ENCODE measurements around the gene PRSS8.
"Not testable (repeated sequence)": the region's sequence is repeated elsewhere in the genome, so short reads cannot be mapped to it uniquely, and the experiment has no call there.

Gene PRSS8

DNA sequence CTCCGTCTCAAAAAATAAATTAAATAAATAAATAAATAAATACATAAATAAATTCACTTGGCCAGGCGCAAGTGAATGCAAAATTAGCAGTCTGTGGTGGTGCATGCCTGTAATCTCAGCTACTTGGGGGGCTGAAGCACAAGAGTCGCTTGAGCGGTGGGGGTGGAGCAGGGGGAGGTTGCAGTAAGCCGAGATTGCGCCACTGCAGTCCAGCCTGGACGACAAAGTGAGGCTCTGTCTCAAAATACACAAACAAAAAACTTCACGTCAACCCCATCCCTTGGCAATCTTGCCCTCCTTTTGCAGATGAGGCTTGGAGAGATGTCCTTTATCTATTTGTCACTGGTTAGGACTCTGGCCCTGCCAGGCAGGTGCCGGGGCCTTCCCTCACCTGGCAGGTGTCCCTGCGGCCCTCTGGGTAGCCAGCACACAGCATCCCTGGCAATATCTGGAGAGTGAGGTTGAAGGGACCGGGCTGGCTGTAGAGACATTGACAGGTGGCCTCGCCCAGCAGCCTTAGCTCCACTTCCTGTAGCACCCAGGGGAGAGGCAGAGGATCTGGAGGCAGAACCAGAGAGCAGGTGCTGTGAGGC, 10.0 kb upstream of the PRSS8 start:
- no peak overlapping the region for H3K4me3 ChIP-seq (ENCODE audit: low read depth, low read length)

DNA sequence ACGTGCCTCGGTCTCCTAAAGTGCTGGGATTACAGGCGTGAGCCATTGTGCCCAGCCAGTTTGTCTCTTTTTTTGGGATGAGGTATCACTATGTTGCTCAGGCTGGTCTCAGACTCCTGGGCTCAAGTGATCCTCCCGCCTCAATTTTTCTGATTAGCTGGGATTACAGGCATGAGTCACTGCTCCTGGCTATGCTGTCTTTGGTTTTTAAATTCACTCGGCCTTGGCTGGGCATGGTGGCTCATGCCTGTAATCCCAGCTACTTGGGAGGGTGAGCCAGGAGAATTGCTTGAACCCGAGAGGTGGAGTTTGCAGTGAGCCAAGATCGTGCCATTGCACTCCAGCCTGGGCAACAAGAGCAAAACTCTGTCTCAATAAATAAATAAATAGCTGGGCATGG, 8.9 kb upstream of the PRSS8 start:
- not testable (repeated sequence) for H3K4me3 ChIP-seq (ENCODE audit: low read depth, low read length)

DNA sequence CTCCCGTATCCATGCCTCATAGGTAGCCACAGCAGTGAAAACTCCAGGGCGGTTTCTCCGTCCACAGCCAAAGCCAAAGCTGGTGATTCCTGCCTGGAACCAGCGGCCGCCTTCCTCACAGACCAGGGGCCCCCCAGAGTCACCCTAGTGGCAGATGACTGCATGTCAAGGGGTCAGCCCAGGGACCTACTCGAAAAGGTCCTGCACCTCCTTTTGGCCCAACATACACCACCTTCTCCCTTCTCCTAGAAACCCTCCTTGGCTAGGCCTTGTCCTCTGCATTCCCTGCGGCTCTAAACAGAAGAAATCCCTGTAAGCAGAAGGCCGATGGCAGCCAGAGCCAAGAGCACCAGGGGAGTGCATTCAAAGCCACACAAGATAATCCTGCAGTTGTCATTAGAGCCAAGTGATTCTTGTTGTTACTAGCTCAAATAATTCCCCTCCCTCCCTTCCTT, 8.2 kb upstream of the PRSS8 start:
- no peak overlapping the region for H3K4me3 ChIP-seq (ENCODE audit: low read depth, low read length)

DNA sequence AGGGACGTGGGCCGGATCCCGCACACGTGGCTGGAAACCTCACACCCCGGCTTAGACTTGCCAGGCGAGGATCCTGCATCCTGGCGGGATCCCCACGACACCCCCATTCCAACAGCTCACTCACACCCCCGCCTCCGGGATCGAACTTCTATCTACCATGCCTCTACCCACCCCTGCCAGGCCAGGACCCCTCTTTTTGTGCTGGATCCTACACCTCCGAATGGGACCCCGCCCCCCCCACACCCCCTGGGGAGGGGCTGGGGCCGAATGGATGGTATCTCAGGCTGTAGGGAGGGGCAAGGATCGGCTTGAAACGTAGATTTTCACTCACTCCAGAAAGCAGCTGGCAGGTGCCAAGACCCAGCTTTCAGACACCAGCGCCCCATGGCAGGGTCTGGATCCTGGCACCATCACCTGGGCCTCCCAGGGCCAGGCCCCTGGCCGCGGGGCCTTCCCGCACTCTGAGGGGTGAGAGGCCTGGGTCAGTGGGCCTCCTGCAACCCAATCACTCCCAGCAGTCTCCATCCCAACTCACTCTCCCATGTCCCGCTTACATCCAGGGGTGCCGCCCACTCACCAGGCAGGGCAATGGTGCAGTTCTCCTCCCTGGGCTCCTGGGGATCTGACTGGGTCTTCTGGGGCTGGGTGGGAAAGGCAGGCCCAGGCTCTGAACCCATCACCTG, 7.6 kb upstream of the PRSS8 start:
- no peak overlapping the region for H3K4me3 ChIP-seq (ENCODE audit: low read depth, low read length)

DNA sequence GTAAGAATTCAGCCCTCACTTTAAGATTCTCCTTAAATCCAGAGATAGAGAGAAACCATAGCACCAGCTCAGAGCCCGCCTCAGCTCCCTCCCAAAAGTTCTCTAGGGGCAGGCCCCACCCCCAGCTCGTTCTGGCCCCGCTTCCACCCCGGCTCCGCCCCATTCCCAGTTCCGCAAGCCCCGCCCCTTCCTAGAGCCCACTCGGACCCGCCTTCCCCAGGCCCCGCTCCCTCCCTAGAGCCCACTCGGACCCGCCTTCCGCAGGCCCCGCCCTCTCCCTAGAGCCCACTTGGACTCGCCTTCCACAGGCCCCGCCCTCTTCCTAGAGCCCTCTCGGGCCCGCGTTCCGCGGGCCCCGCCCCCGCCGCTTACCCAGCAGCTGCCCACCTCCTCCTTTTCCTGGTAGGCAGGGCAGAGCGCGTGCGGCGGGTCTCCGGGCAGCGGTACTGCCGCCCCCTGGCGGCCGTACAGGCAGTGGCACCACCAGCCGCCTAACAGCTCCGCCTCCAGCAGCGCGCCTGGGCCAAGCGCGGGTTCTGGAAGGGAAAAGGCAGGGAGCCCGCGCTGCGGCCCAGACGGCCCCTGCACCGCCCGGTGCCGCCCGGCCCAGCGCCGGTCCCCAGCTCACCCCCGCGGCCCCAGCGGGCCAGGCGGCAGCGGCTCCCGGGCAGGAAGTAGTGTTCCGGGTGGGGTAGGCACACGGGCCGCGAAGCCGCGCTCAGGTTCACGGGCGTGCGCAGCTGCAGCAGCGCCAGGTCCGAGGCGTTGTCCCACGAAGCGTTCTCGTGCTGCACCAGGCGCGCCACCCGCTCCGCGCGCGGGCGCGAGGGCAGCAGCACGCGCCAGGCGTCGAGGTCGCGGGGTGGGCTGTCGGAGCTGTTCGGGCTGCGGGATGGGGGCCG, 6.8 kb upstream of the PRSS8 start:
- peak overlapping the region; percentile 10 for H3K4me3 ChIP-seq (ENCODE audit: low read depth, low read length)

DNA sequence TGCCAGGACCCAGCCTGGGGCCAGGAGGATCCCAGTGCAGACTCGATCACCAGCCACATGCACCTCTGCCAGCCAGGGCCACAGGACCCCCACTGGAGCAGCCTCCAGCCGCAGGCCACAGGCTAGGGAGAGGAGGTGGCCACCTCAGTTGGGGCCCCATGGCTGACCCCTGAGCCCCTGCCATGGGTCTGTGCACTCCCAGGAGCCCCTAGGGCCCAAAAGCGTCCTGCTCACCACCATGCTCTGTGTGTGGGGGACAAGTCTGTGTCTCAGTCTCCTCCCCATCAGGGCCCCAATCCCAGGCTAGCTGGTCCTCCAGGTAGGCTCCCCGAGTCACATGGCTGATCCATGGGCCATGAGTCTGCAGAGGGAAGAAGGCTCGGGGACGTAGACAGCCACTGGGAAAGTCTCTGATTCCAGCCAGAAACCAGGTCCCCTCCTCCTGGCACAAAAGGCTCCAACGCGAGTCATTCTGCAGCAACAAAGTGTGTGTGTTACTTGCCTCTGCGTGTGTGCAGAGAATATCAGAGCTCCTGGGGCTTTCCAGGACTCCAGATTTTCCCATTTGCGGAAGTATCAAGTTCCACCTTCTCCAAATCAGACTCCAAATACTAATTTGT, 6.1 kb upstream of the PRSS8 start:
- no peak overlapping the region for H3K4me3 ChIP-seq (ENCODE audit: low read depth, low read length)

DNA sequence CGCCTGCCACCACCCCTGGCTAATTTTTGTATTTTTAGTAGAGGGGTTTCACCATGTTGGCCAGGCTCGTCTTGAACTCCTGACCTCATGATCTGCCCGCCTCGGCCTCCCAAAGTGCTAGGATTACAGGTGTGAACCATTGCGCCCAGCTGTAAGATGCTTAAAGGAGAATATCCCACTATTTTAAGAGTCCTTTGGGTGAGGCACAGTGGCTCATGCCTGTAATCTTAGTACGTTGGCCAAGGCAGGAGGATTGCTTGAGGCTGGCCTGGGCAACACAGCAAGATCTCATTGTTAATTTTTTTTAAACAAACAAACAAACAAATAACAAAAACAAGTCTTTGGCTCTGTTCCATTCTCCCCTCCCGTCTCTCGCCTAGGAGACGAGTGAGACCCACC, 5.5 kb upstream of the PRSS8 start:
- not testable (repeated sequence) for H3K4me3 ChIP-seq (ENCODE audit: low read depth, low read length)

DNA sequence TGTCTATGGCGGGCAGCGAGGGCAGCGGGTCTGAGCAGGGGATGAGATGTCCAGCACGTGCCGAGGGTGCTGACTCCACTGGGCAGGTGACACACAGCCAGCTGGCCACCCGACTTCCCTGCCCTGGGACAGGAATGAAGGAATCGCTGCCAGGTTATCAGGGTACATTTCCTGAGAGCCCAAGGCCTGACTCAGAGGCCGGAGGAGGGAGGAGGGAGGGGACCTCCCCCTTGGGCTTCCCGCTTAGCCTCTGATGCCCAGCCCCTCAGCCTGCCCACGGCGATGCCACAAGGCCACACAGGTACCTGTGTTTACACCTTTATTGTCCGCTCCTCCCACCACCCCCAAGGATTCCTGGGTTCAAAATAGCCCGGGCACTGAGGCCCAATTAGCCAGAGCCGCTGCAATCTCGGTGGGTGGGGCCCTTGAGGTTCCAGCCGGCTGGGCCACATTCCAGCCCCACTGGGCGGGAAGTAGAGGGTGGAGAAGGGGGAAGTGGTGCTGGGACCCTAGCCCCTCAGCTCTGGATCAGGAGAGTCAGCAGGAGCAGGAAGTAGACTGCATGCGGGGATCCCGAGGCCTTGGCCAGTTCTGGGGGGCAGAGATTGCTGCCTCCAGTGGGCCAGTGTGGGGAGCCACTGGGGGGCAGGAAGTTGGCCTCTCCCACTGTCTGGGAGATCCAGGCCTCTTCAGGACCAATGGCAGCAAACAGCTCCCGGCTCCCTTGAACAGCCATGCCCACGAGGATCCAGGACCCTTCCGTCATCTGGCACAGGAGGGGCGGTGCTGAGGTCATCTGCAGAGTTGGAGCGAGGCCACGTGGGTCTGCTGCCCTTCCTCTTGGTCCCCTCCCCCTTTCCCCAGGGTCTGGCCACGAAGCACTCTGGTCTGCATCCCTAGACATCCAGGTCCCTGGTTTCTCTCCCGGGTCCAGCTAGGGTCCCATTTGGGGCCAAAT, 3.4 kb upstream of the PRSS8 start:
- no peak overlapping the region for H3K4me3 ChIP-seq (ENCODE audit: low read depth, low read length)

DNA sequence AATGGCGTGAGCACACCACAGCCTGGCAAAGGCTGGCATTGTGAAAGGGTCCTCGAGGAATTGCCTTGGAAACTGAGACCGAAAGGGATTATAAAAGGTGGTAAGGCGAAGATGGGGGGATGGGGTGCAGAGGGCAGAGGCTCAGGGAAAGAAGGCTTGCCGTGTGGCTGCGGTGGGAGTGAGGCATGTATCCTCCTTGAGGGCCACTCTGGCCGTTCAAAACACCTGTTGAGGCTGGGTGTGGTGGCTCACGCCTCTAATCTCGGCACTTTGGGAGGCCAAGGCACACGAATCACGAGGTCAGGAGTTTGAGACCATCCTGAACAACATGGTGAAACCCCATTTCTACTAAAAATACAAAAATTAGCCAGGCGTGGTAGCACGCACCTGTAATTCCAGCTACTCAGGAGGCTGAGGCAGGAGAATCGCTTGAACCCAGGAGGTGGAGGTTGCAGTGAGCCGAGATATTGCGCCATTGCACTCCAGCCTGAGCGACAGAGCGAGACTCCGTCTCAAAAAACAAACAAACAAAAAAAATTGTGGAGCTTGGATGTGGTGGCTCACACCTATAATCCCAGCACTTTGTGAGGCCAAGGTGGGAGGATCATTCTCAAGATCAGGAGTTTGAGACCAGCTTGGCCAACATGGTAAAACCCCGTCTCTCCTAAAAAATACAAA, 1.4 kb upstream of the PRSS8 start:
- not testable (repeated sequence) for H3K4me3 ChIP-seq (ENCODE audit: low read depth, low read length)

DNA sequence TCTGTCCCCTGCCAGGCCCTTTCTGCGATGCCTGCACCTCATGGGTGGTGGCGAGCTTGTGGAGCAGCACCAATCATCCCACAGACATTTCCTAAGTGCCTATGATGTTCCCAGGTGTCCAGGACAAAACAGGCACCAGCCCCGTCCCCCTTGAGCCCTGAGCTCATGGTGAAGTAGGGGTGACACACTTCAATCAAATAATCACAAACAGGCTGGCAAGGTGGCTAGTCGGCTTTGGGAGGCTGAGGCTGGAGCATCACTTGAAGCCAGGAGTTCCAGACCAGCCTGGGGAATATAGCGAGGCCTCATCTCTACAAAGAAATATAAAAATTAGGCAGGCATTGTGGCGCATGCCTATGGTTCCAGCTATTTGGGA, 748 bp upstream of the PRSS8 start:
- no peak overlapping the region for H3K4me3 ChIP-seq (ENCODE audit: low read depth, low read length)

DNA sequence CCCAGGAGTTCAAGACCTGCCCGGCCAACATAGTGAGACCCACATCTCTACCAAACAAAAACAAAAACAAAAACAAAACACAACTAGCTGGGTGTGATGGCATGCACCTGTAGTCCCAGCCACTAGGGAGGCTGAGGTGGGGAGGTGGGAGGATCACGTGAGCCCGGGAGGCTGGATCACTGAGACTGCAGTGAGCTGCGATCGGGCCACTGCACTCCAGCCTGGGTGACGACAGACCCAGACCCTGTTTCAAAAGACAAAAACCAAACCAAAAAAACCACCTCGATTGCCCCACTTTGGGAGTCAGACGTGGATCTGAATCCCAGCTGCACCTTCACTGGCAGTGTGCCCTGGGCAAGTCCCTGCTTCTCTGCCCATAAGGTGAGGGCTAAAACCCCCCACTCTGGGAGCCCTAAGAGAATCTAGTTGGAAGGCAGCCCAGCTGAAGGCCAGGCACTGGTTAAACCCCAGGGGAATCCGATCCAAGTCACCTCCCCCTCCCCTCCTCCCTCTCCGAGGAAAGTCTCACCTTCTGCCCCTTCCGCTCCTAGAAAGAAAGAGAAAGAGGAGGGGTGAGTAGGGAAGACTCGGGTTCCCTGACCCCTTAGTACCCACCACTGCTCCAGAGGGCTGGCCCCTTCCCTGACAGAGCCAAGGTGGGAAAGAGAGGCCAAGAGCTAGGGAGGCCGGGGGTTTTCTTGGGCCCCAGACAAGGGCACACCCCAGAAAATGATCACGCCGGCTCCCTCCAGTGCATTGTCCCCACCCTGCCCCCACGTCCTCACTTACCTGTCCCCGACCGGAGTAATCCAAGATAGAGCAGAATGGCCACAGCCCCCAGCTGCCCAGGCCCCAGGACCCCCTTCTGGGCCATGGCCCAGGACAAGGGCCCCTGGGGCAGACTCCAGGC, 647 bp downstream of the PRSS8 start:
- H3K4me3 ChIP-seq (ENCODE audit: low read depth, low read length): peak overlapping the region; percentile 71

DNA sequence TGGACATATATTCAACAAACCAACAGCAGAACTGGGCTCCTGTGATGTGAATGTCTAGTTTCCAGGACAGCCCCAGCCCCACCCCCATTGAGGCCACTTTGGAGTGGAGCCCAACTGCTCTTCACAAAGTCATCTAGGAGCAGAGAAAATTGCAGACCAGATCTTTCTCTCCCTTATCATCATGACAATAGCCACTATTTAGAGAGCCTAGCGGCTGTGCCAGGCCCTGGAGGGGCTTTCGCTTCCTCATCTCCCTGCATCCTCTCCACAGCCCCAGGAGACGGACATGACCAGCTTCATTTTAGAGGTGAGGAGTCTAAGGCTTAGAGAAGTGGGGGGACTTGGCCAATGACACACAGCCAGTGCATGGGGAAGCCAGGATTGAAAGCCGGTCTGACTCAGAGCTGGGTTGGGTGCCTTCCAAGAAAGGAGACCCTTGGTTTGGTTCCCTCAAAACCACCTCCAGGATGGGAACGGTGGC, 1.4 kb downstream of the PRSS8 start:
- peak overlapping the region; percentile 71 for H3K4me3 ChIP-seq (ENCODE audit: low read depth, low read length)

DNA sequence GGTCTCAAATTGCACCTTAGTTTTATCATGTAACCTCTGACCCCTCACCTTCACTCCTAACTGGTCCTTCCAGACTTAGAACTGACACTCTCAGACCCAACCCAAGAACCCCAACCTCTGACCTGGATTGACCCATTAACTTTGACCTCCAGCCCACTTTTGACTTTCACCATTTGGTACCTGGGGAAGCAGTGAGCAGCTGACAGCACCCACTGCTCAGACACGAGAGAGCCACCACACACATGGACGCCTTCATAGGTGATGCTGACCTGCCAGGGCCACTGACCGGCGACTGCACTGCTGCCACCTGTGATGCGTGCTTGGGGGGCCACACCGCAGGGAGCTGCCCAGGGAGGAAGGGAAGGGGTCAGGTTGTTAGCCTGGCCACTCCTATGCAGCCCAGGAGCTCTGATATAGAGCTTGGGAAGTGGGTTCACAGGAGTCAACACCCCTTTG, 2.5 kb downstream of the PRSS8 start:
- H3K4me3 ChIP-seq (ENCODE audit: low read depth, low read length): no peak overlapping the region

DNA sequence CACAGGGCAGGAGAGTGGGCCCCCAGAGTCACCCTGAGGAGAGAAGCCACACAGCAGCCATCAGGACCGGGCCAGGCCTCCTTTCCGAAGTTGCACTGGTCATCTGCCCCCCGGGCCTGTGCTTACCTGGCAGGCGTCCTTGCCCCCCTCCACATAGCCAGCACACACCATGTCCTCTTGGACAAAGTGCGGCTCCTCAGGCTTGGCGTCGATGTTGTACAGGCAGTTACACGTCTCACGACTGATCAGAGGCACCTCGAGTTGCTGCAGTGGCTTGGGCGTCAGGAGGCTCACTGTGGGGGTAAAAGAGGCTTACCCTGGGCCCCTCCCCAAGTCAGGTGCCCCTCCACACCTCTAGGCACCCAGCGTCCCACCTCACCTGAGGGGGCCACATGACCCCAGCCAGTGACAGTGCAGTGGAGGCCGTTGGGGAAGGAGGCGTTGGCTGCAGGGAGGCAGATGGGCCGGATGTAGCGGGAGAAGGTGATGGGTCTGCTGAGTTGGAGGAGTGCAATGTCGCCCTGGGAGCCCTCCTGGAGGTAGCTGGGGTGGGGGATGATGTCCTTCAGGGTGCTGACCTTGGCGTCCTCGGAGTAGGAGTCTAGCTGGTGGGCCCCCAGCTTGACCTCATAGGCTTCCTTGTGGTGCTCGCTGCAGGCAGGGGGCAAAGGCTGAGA, 3.1 kb downstream of the PRSS8 start:
- no peak overlapping the region for H3K4me3 ChIP-seq (ENCODE audit: low read depth, low read length)

DNA sequence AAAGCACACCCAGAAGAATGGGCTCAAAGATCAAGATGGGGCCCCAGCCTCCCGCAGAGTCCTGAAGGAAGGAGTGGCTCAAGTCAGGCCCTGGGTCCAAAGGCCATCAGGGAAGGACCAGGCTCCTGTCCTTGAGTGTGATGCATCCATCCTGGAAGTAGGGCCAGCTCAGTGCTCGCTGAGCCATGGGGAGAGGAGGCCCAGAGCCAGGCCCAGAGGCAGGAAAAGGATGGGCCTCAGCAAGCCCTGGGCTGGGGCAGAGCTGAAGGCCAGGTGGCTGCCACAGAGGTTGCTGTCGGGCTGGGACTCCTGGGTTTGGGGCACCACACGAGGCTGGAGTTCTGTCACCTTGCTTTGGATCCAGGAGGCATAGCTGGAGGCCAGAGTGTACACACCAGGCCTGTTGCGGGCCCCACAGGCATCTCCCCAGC, 3.7 kb downstream of the PRSS8 start:
- no peak overlapping the region for H3K4me3 ChIP-seq (ENCODE audit: low read depth, low read length)

DNA sequence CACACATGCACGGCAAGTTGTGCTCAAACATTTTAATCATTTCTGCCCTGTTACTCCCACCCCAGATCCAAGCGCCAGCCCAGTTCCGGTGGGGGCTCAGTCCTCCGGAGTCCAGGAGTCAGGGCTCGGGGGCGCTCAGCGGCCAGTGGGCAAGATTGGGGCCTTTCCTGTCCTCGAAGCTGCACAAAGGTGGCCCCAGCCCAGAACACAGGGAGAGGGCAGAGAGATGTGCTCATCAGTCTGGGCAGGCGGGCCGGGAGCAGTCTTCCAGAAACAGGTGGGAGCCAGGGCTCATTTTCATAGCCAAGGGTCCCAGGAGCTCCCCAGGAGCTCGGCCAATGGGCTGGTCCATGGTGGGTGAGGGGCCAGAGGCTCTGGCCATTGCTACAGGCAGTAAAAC, 4.1 kb downstream of the PRSS8 start:
- no peak overlapping the region for H3K4me3 ChIP-seq (ENCODE audit: low read depth, low read length)

DNA sequence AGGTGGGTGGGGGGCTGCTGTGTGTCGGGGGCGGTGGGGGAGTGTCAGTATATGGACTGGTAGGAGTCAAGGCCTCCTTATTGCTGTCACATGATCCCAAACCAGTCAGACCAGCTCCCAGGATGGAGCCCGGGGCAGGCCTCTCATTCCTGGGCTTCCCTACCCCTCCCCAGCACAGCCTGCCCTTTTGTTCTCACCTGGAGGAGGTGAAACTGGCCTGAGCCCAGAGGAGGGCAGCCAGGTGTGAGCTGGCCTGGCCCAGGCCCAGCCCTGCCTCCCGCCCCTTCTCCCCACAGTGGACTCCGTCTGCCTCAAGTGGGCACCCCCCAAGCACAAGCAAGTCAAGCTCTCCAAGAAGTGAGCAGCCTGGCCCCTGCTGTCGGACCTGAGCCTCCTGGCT, 4.6 kb downstream of the PRSS8 start:
- no peak overlapping the region for H3K4me3 ChIP-seq (ENCODE audit: low read depth, low read length)

DNA sequence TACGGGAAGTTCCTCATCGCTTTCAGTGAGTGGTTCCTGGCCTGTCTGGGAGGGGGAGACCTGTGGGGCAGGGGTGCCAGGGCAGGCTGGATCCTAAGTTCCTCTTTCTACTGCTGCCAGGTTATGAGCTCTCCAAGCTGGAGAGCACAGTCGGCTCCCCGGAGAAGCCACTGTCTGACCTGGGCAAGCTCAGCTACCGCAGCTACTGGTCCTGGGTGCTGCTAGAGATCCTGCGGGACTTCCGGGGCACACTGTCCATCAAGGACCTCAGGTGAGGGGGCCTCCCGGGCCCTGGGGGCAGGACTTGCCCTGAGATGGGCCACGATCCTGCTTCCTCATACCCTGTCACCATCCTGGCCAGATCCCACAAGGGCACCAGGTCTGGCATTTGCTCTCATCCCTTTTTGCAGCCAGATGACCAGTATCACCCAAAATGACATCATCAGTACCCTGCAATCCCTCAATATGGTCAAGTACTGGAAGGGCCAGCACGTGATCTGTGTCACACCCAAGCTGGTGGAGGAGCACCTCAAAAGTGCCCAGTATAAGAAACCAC, 5.1 kb downstream of the PRSS8 start:
- no peak overlapping the region for H3K4me3 ChIP-seq (ENCODE audit: low read depth, low read length)
